Measurements from ENCODE around the gene PRDM11.

PRDM11 gene

GRCh38 chr11:45104006-45104789 is 42.2 kb upstream of the PRDM11 start:
- TF ChIP-seq CTCF (IDR thresholded peaks at IDR 0.05; ENCODE audit: borderline replicate concordance, control extremely low read depth, extremely low read depth, insufficient read depth, missing control alignments) = no peak
- in situ Hi-C loops (cut with MboI; ENCODE audit: low sequenced_read_pairs, unreplicated experiment) = no loop called here
- no peak for DNase-seq (ENCODE audit: low spot score)

- no peak for TF ChIP-seq CTCF (IDR thresholded peaks at IDR 0.05; ENCODE audit: borderline replicate concordance, control extremely low read depth, extremely low read depth, insufficient read depth, missing control alignments)
- DNase-seq (ENCODE audit: low spot score) = no peak
- in situ Hi-C loops (cut with MboI; ENCODE audit: low sequenced_read_pairs, unreplicated experiment) = loop anchor here (5.0 kb wide), 1 partner anchor 167 kb away; no protein-coding TSS in a partner anchor
These were observed 41.7 kb upstream of the PRDM11 start for GRCh38 chr11:45104790-45105084.

GRCh38 chr11:45105233-45105983 is 41.0 kb upstream of the PRDM11 start:
- peak; percentile 79 for TF ChIP-seq CTCF (IDR thresholded peaks at IDR 0.05; ENCODE audit: borderline replicate concordance, control extremely low read depth, extremely low read depth, insufficient read depth, missing control alignments)
- in situ Hi-C loops (cut with MboI; ENCODE audit: low sequenced_read_pairs, unreplicated experiment) = loop anchor here (5.0 kb wide), 1 partner anchor 168 kb away; no protein-coding TSS in a partner anchor
- peak; percentile 81 for DNase-seq (ENCODE audit: low spot score)

GRCh38 chr11:45105984-45106375 is 40.5 kb upstream of the PRDM11 start:
- peak; percentile 9 for DNase-seq (ENCODE audit: low spot score)
- in situ Hi-C loops (cut with MboI; ENCODE audit: low sequenced_read_pairs, unreplicated experiment) = loop anchor here (5.0 kb wide), 1 partner anchor 169 kb away; no protein-coding TSS in a partner anchor
- TF ChIP-seq CTCF (IDR thresholded peaks at IDR 0.05; ENCODE audit: borderline replicate concordance, control extremely low read depth, extremely low read depth, insufficient read depth, missing control alignments) = no peak

- in situ Hi-C loops (cut with MboI; ENCODE audit: low sequenced_read_pairs, unreplicated experiment) = loop anchor here (5.0 kb wide), 1 partner anchor 169 kb away; no protein-coding TSS in a partner anchor
- DNase-seq (ENCODE audit: low spot score) = peak; percentile 5
- TF ChIP-seq CTCF (IDR thresholded peaks at IDR 0.05; ENCODE audit: borderline replicate concordance, control extremely low read depth, extremely low read depth, insufficient read depth, missing control alignments) = no peak
These were observed 40.0 kb upstream of the PRDM11 start for GRCh38 chr11:45106440-45106839.

- peak; percentile 13 for DNase-seq (ENCODE audit: low spot score)
- TF ChIP-seq CTCF (IDR thresholded peaks at IDR 0.05; ENCODE audit: borderline replicate concordance, control extremely low read depth, extremely low read depth, insufficient read depth, missing control alignments) = no peak
- in situ Hi-C loops (cut with MboI; ENCODE audit: low sequenced_read_pairs, unreplicated experiment) = loop anchor here (5.0 kb wide), 1 partner anchor 170 kb away; no protein-coding TSS in a partner anchor
These were observed 39.4 kb upstream of the PRDM11 start for GRCh38 chr11:45107029-45107428.
